ENCODE data around the gene WASF3. TPM values are rescaled to one million over a fixed set of nuclear protein-coding genes. Genes with fewer than 3 reads are reported as not detected.
"Not testable (repeated sequence)": the region's sequence is repeated elsewhere in the genome, so short reads cannot be mapped to it uniquely, and the experiment has no call there.

Gene WASF3
- total RNA-seq, 1 donor from 2014 or later: 187 TPM

GRCh38 chr13:26718872-26719271, 161.4 kb downstream of the WASF3 start:
- TF ChIP-seq, protein P1, sequence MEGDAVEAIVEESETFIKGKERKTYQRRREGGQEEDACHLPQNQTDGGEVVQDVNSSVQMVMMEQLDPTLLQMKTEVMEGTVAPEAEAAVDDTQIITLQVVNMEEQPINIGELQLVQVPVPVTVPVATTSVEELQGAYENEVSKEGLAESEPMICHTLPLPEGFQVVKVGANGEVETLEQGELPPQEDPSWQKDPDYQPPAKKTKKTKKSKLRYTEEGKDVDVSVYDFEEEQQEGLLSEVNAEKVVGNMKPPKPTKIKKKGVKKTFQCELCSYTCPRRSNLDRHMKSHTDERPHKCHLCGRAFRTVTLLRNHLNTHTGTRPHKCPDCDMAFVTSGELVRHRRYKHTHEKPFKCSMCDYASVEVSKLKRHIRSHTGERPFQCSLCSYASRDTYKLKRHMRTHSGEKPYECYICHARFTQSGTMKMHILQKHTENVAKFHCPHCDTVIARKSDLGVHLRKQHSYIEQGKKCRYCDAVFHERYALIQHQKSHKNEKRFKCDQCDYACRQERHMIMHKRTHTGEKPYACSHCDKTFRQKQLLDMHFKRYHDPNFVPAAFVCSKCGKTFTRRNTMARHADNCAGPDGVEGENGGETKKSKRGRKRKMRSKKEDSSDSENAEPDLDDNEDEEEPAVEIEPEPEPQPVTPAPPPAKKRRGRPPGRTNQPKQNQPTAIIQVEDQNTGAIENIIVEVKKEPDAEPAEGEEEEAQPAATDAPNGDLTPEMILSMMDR (IDR thresholded peaks at IDR 0.05; ENCODE audit: unreplicated experiment): no peak
- H3K4me3 Mint-ChIP-seq (ENCODE audit: low read depth): no peak overlapping the region
- peaks cover 3% of the 10 kb centered on the region for H3K9me3 Mint-ChIP-seq (ENCODE audit: low read depth)
- H3K36me3 Mint-ChIP-seq (ENCODE audit: insufficient read depth): no peaks in the 10 kb centered on the region
- no peak for DNase-seq (ENCODE audit: low spot score, unreplicated experiment)
- no peak overlapping the region for H3K27ac Mint-ChIP-seq
- no peaks in the 10 kb centered on the region for H3K27me3 Mint-ChIP-seq
- H3K4me1 Mint-ChIP-seq (ENCODE audit: low read depth): no peaks in the 10 kb centered on the region

DNA sequence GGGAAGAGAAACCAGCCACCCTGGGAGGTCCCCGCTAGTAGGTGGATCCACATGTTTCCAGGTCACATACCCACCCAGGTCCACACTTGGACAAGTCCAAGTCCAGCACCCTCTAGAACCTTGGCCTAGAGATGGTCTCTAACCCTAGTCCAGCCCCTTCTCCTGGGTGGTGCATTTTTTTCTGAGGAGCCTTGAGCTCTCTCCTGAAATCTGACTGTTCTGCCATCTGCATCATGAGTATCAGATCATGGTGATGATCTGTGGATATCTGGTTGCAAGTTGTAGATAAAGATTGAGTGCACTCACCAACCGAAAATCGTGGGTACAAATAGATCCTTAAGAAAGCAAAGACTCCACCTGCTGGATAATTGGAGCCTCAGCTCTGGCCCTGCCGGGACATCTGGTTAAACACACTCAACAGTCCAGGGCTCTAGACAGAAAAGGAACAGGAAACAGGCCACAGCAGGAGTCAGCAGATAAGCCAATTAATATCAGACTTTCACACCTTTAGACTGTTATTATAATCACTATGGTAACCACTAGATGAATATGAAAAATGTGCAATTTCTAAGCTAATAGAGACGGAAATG, 162.0 kb downstream of the WASF3 start:
- peaks cover 3% of the 10 kb centered on the region for H3K9me3 Mint-ChIP-seq (ENCODE audit: low read depth)
- H3K36me3 Mint-ChIP-seq (ENCODE audit: insufficient read depth): no peaks in the 10 kb centered on the region
- no peak overlapping the region for H3K4me3 Mint-ChIP-seq (ENCODE audit: low read depth)
- no peak for DNase-seq (ENCODE audit: low spot score, unreplicated experiment)
- TF ChIP-seq, protein P1 (IDR thresholded peaks at IDR 0.05; ENCODE audit: unreplicated experiment): no peak
- no peaks in the 10 kb centered on the region for H3K4me1 Mint-ChIP-seq (ENCODE audit: low read depth)
- H3K27me3 Mint-ChIP-seq: no peaks in the 10 kb centered on the region
- H3K27ac Mint-ChIP-seq: no peak overlapping the region

GRCh38 chr13:26721251-26722121, 164.0 kb downstream of the WASF3 start:
- no peak for DNase-seq (ENCODE audit: low spot score, unreplicated experiment)
- Mint-ChIP-seq H3K4me3 (ENCODE audit: low read depth) (no peak overlapping the region), H3K4me1 (ENCODE audit: low read depth) (no peaks in the 10 kb centered on the region), H3K27ac (no peak overlapping the region), H3K9me3 (ENCODE audit: low read depth) (peaks cover 3% of the 10 kb centered on the region), H3K36me3 (ENCODE audit: insufficient read depth) (peaks cover 2% of the 10 kb centered on the region), H3K27me3 (no peaks in the 10 kb centered on the region)
- TF ChIP-seq, protein P1 (IDR thresholded peaks at IDR 0.05; ENCODE audit: unreplicated experiment): no peak

DNA sequence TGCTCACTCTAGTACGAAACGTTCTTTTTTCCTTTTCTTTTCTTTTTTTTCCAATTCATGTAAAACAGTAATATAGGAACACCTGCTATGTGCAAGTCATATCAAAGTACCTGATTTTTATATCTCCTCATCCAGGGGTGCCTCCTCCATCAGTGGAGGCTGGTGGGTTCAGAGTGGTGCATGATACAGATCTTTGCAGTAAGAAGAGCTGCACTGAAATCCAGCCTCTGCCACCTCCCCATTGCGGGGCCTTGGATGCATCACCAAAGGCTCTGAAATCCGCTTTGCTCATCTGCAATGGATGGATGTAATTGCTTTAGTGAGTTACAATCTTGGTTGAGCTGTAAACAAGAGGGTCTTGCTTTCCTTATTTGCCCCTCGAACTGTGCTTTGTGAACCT, 164.8 kb downstream of the WASF3 start:
- no peak for DNase-seq (ENCODE audit: low spot score, unreplicated experiment)
- H3K9me3 Mint-ChIP-seq (ENCODE audit: low read depth): peaks cover 3% of the 10 kb centered on the region
- no peaks in the 10 kb centered on the region for H3K4me1 Mint-ChIP-seq (ENCODE audit: low read depth)
- no peaks in the 10 kb centered on the region for H3K27me3 Mint-ChIP-seq
- H3K4me3 Mint-ChIP-seq (ENCODE audit: low read depth): no peak overlapping the region
- TF ChIP-seq, protein P1 (IDR thresholded peaks at IDR 0.05; ENCODE audit: unreplicated experiment): no peak
- peaks cover 2% of the 10 kb centered on the region for H3K36me3 Mint-ChIP-seq (ENCODE audit: insufficient read depth)
- no peak overlapping the region for H3K27ac Mint-ChIP-seq

GRCh38 chr13:26723620-26724019, 166.1 kb downstream of the WASF3 start:
- H3K27ac Mint-ChIP-seq; H3K4me1 Mint-ChIP-seq (ENCODE audit: low read depth); DNase-seq (ENCODE audit: low spot score, unreplicated experiment); H3K27me3 Mint-ChIP-seq; H3K4me3 Mint-ChIP-seq (ENCODE audit: low read depth); H3K36me3 Mint-ChIP-seq (ENCODE audit: insufficient read depth); H3K9me3 Mint-ChIP-seq (ENCODE audit: low read depth): not testable (repeated sequence)
